Erythroblast (primary cell): ENCODE measurements around the gene PSMA2.
A peak's percentile ranks its signal among the peaks of the same experiment; 100 is the strongest.
"Not testable (repeated sequence)": the region's sequence is repeated elsewhere in the genome, so short reads cannot be mapped to it uniquely, and the experiment has no call there.

Experiments
- DNase-seq, 2 experiments: peaks; one replicate each; lab custom pipeline; 2025; lab: John Stamatoyannopoulos, UW
- GATA1 ChIP-seq: IDR thresholded peaks from 2 replicates; pipeline ENCODE4 v1.6.1; 2011; ENCODE audit warnings: low read depth, mild to moderate bottlenecking, control low read depth, low read length, moderate library complexity
- POLR2A ChIP-seq: IDR thresholded peaks from 2 replicates; pipeline ENCODE4 v1.6.1; 2011; ENCODE audit warnings: mild to moderate bottlenecking, low read length

The PSMA2 gene

GRCh38 chr7:42902331-42902730 is 29.6 kb downstream of the PSMA2 start:
- TF ChIP-seq POLR2A (no peak), GATA1 (no peak)
- DNase-seq: no peak

GRCh38 chr7:42900842-42901241 is 31.1 kb downstream of the PSMA2 start:
- no peak for DNase-seq

DNA sequence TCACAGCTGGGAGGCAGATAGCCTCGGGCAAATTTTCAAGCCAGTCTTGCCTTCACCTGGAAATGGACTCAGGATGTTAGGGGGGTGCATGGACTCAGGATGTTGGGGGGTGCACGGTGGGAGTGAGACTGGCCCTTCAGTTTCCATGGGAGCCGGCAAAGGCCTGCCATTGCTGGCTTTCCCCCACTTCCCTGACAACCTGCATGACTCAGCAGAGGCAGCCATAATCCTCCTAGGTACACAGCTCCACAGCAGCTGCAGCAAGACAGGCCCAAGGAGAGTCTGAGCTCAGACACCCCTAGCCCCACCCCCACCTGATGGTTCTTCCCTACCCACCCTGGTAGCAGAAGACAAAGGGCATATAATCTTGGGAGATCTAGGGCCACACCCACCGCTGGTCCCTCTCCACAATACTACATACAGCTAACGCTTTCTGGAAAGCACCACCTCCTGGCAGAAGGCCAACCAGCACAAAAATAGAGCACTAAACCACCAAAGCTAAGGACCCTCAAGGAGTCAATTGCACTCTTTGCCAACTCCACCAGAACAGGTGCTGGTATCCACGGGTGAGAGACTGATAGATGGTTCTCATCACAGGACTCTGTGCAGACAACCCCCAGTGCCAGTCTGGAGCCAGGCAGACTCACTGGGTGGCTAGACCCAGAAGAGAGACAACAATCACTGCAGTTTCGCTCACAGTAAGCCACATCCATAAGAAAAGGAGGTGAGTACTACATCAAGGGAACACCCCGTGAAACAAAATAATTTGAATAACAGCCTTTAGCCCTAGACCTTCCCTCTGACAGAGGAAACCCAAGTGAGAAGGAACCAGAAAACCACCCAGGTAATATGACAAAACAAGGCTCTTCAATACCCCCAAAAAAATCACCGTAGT is 38.4 kb downstream of the PSMA2 start:
- peak in 1 of 2 experiments; percentile 11 for DNase-seq
- TF ChIP-seq POLR2A: no peak
- TF ChIP-seq GATA1: no peak

More at GRCh38 chr7:42900842-42901241, 31.1 kb downstream of the PSMA2 start:
- TF ChIP-seq POLR2A (no peak), GATA1 (no peak)

DNA sequence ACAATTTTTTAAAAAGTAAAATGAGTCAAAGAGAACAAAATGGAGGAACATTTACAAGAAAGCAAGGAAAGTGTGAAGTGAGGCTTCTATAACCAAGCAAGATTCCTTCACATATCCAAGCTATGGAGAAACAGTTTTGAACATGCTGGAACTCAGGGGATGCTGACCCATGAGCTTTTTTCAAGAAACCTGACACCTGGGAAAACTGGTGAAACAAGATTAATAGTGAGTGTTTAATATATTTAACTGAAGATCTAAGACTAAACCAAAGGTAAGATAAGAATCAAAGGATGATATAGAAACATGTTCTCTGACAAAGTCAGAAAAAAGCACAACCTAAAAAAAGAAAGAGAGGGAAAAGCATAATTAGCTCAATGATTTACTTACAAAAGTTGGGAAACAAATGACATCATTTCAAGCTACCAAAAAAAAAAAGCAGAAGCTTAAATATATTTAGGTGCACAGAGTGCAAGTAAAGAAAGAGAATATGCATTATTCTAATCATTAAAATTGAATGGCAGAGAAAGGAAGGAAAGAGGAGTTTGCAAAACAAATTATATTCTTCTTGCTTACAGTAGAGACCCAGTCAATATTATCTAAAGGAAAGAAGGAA is 45.0 kb downstream of the PSMA2 start:
- TF ChIP-seq GATA1: no peak
- TF ChIP-seq POLR2A: no peak
- DNase-seq: no peak

DNA sequence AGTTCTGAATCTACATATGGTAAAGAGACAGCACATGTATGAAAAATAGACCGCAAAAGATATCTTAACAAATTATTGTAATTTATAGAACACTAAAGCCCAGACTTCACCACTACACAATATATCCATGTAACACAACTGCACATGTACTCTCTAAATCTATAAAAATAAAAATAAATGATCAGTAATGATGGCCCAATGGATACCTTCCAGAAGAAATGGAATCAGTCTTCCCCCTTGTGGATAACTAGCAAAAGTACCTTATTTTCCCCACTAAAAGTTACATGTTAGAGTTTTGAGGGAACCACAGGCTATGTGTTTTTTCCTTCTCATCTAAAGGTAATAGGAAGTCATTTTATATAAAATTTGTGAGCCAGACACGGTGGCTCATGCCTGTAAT is 45.8 kb downstream of the PSMA2 start:
- TF ChIP-seq POLR2A: no peak
- DNase-seq: peak; percentile 10 to 19

GRCh38 chr7:42885183-42885582 is 46.8 kb downstream of the PSMA2 start:
- DNase-seq: not testable (repeated sequence)

GRCh38 chr7:42883950-42884349 is 48.0 kb downstream of the PSMA2 start:
- no peak for DNase-seq
- TF ChIP-seq GATA1 (no peak), POLR2A (no peak)

DNA sequence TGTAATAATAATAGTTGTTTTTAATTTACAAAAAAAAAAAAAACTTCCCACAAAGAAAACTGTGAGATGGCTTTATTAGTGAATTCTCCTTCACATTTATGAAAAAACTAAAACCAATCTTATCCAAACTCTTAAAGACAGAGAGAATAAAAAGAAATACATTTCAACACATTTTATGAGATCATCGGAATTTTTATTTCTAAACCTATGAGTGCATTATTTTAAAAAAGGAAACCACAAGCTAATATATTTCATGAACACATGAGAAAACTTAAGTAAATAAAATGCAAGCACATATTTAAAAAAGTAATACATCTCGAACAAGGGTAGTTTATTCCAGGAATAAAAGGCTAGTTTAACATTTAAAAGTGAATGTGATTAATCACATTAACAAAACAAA is 51.6 kb downstream of the PSMA2 start:
- no peak for TF ChIP-seq GATA1
- TF ChIP-seq POLR2A: no peak
- no peak for DNase-seq

DNA sequence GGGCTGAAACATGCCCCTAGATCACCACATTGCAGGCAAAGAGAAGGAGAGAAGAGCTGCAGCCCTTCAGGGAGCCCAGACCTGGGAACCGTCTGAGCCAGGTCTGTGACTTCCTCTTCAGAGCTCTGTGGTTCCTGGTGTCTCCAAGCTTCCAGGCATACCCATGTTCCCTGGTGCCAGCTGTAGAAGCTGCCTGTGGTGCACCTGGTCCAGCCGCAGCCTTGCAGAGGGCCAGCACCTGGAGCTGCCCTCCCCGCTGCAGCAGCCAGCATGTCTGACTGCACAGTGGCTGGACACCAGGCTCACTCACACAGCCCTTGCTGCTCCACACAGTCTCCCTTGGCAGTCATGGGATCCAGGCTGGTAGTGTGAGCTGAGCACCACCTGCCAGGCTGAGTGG is 53.7 kb downstream of the PSMA2 start:
- no peak for TF ChIP-seq GATA1
- no peak for TF ChIP-seq POLR2A
- no peak for DNase-seq

DNA sequence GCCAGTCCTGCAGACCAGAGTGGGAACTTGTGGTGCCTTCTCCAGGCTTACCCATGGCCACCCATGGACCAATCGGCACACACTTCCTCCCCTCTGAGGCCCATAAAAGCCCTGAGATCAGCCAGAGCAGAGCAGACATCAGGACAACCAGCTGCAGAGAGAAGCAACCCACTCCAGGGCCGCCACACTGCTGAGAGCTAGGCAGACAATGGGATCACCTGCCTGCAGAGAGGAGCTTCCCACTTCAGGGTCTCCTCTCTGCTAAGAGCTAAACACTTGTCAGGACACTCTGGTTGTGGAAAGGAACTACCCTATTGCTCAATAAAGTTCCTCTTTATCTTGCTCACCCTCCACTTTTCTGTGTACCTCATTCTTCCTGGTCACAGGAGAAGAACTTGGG is 54.1 kb downstream of the PSMA2 start:
- no peak for DNase-seq
- TF ChIP-seq POLR2A (no peak), GATA1 (no peak)

DNA sequence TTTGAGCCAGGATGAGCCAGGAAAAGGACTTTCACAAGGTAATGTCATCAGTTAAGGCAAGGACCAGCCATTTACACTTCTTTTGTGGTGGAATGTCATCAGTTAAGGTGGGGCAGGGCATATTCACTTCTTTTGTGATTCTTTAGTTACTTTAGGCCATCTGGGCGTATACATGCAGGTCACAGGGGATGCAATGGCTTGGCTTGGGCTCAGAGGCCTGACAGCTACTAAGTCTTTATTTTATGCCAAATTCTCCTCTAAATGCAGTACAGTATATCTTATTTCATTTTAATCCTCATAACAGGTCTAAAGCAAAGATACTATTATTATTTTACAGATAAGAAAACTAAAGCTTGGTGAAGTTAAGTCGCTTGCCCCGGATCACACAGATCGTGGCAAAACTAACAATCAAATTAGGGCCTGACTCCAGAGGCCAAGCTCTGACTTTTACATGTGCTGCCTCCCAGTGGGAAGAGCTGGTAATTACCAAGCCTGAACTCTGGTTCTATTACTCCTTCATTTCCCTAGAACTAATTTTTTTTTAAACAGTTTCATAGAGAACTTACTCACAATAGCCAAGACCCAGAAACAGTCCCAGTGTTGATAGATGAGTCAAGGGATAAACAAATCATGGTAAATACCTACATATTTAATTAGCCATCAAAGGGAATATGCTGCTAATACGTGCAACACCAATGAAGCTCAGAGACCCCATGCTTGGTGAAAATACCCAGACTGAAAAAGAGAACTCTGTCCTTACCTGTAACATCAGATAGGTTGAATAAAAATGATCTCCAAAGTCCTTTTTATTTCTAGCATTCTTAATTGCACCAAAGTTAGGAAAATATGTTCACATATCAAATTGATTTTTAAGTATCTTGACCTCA is 55.5 kb downstream of the PSMA2 start:
- TF ChIP-seq POLR2A (no peak), GATA1 (no peak)
- peak; percentile 26 to 58 for DNase-seq

GRCh38 chr7:42869131-42870020 is 62.6 kb downstream of the PSMA2 start:
- no peak for TF ChIP-seq POLR2A
- no peak for TF ChIP-seq GATA1
- DNase-seq: no peak

- no peak for DNase-seq
- TF ChIP-seq POLR2A: no peak
- TF ChIP-seq GATA1: no peak
Observed at GRCh38 chr7:42868480-42868879, 63.5 kb downstream of the PSMA2 start.
